Lower leg skin (tissue), 4 donors: ENCODE measurements around the gene RGS4. TPM values are rescaled to one million over a fixed set of nuclear protein-coding genes. Genes with fewer than 3 reads are reported as not detected.

ENCODE experiments used
- DNase-seq, 2 donors: peaks; one replicate each; pipeline ENCODE4 v3.0.0-alpha.2; 2019; ENCODE audit warnings: low spot score in 2 of 2
- H3K4me3 ChIP-seq: fragments of 200-600 bp; sonication (generic); 2 replicates; pipeline ENCODE4 v1.5.1; 2017; ENCODE audit warnings: mild to moderate bottlenecking, low read depth; ENCODE audit not compliant: poor library complexity, severe bottlenecking
- CTCF ChIP-seq, 3 donors: fragments of 450-650 bp; IDR thresholded peaks; one replicate each; pipeline ENCODE4 v1.5.1; 2016; ENCODE audit warnings: antibody characterized with exemption in 3 of 3, mild to moderate bottlenecking in 3 of 3, moderate library complexity in 2 of 3
- POLR2A ChIP-seq, 2 donors: fragments of 450-650 bp; IDR thresholded peaks; one replicate each; pipeline ENCODE4 v1.6.1; 2016 to 2017; ENCODE audit warnings: antibody characterized with exemption in 2 of 2, mild to moderate bottlenecking in 1 of 2, moderate library complexity in 1 of 2
- WGBS, 2 donors: methylation state at CpG; one replicate each; pipeline ENCODE4 v1.1.5; 2018; 5-methylcytosine and 5-hydroxymethylcytosine counted together
- intact Hi-C: fragments of 100-400 bp; cut with DNase I; formaldehyde crosslinking; loops from one replicate; pipeline ENCODE4 v1.15.0; 2023; ENCODE audit warnings: low total_unique reads
- total RNA-seq, 4 donors: library from RNA; depleted of rRNA; stranded (reverse); fragments of >200 nt; gene quantifications; one replicate each; pipeline ENCODE4 v1.1.0, GENCODE V29; 2016

The RGS4 gene
- total RNA-seq, 4 donors from 2014 or later, result 0.36 to 0.42 TPM; not detected in 2

- no peak for DNase-seq
- no peak overlapping the region for H3K4me3 ChIP-seq
- TF ChIP-seq POLR2A (IDR thresholded peaks at IDR 0.05) (no peak), CTCF (IDR thresholded peaks at IDR 0.05) (no peak)
- intact Hi-C loops, result loop anchor here (10.0 kb wide), 1 partner anchor 245 kb away; no protein-coding TSS in a partner anchor
- 50 to 66% methylated on average over 2 of the region's 2 CpGs for WGBS, 2 donors
These were observed 605 bp downstream of the RGS4 start for GRCh38 chr1:163069655-163070277.

DNA sequence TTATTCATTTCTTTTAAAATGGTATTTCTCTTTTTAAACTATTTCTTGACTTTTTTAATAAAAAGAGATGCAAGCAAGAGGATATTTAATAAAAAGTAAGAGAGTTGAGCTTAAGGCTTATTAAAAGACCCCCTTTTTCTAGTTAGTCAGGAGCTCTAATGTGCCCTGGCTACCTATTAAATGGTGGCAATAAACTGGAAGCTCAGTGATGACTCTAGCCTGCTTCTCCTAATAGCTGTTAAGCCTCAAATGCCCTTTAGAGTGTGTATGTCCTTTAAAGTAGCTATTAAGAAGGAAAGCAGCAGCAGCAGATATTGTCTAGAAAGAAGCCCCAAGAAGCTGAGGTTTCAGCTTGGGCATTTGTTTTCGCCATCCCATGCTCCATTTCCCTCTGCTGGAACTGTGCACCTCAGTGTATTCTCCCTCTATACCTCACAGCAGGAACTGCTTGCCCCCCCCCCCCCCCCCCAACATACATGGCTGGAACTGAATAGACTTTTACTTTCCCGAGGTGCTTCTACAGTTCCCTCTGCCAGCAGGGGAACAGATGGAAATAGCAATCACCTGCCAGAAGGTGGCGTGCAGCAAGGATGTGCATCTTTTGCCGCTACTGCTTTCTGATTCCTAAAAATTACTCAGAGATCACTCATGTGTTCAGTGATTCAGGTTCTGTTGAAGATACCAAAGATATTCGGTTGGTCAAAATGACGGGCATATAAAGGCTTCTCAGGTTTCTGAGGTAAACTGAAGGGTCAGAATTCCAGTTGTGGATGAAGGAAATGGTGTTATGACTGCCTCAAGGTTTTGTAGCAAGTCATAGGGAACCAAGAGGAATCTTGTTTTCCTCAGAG lies 2.5 kb downstream of the RGS4 start:
- no peak for TF ChIP-seq POLR2A (IDR thresholded peaks at IDR 0.05)
- TF ChIP-seq CTCF (IDR thresholded peaks at IDR 0.05), result no peak
- WGBS, 2 donors, result 10 to 11% methylated on average over 6 of the region's 6 CpGs
- DNase-seq, result peak; percentile 22 to 83
- intact Hi-C loops, result loop anchor here (10.0 kb wide), 1 partner anchor 243 kb away; no protein-coding TSS in a partner anchor
- H3K4me3 ChIP-seq, result no peak overlapping the region

- WGBS, 2 donors, result 94 to 96% methylated on average over 1 of the region's 1 CpG
- no peak for DNase-seq
- TF ChIP-seq CTCF (IDR thresholded peaks at IDR 0.05), result no peak
- TF ChIP-seq POLR2A (IDR thresholded peaks at IDR 0.05), result no peak
- H3K4me3 ChIP-seq, result no peak overlapping the region
- intact Hi-C loops, result loop anchor here (10.0 kb wide), 1 partner anchor 242 kb away; no protein-coding TSS in a partner anchor
These were observed 3.5 kb downstream of the RGS4 start for GRCh38 chr1:163072658-163073057.

- no peak for DNase-seq
- intact Hi-C loops, result loop anchor here (10.0 kb wide), 1 partner anchor 241 kb away; no protein-coding TSS in a partner anchor
- 91 to 100% methylated on average over 1 of the region's 1 CpG for WGBS, 2 donors
- no peak overlapping the region for H3K4me3 ChIP-seq
- TF ChIP-seq POLR2A (IDR thresholded peaks at IDR 0.05) (no peak), CTCF (IDR thresholded peaks at IDR 0.05) (no peak)
These were observed 4.8 kb downstream of the RGS4 start for GRCh38 chr1:163074004-163074403.

GRCh38 chr1:163074716-163075284 lies 5.6 kb downstream of the RGS4 start:
- intact Hi-C loops, result loop anchor here (10.0 kb wide), 1 partner anchor 240 kb away; no protein-coding TSS in a partner anchor
- H3K4me3 ChIP-seq, result no peak overlapping the region
- 63 to 69% methylated on average over 2 of the region's 2 CpGs for WGBS, 2 donors
- DNase-seq, result no peak
- TF ChIP-seq CTCF (IDR thresholded peaks at IDR 0.05) (no peak), POLR2A (IDR thresholded peaks at IDR 0.05) (no peak)
